GM18498 (cell line): ENCODE measurements around the gene TRDMT1.
"Not testable (repeated sequence)": the region's sequence is repeated elsewhere in the genome, so short reads cannot be mapped to it uniquely, and the experiment has no call there.

ENCODE experiments used
- ATAC-seq: cut with Tn5 transposase; IDR thresholded peaks from one replicate; pipeline ENCODE4 v1.9.1; 2021; ENCODE audit warnings: mild to moderate bottlenecking, moderate library complexity; ENCODE audit not compliant: unreplicated experiment

Gene TRDMT1

DNA sequence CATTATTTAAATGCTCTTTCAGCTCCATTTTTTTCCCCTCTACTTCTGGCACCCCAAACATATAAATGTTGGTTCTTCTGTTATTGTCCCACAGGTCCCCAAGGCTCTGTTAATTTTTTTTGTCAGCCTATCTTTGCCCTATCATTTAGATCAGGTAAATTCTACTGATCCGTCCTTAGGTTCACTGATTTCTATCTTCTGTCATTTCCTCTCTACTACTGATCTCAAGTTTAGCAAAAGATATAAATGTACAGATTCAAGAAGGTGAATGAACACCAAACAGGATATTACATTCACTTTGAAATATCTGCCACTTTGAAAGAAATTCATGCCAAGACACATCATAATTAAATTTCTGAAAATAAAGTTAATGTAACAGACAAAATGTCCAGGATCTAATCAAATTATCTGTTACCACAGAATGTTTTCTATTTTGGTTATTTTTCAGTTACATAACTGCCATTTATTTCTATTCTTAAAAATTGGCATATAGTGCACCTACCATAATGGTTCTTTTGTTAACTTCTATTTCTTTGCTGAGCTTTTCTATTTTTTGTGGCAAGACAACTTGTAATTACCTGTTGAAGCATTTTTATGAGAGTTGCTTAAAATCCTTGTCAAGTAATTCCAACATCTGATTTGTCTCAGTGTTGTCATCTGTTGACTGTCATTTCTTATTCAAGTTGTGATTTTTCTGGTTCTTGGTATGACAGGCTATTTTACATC is 59.8 kb downstream of the TRDMT1 start:
- ATAC-seq = no peak

DNA sequence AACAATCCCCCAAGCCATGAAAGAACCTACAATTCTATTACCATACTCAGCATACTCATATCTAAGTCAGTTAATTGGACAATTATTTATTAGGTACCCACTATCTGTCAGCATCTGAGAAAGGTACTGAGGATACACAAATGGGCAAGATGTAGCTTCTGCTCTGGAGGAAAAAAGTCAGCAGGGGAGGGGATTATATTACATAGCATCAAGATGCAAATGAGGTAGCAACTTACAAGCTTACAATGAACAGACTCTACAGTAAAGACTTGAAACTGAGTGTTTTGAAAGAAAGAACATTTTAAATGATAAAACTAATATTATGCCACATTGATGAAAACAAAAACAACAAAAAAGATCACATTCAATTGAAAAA is 61.1 kb downstream of the TRDMT1 start:
- ATAC-seq = no peak

DNA sequence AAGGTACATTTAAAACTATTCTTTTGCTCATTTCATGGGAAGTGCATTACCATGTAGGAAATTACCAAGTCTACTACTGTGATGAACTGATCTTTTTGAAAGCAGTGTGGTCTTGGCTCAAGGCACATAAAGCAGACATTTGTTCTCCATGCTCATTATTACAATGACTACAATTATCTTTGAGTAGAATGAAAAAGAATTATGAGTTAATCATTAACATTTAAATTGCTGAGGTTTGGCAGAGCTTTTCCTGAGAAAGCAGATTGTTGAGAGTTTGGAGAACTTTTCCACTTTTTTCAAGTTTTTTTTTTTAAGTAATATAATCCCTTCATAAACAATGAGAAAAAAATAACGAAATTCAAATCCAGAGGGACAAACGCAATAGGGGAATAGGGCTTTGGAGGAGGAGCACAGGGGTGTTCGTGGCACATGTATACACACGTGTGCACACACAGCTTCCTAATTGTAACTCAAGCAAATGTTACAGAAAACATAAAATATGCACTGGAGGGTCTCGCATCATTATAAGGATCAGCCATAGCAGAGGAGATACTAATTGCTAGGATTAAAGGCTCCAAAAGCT is 62.9 kb downstream of the TRDMT1 start:
- no peak for ATAC-seq

DNA sequence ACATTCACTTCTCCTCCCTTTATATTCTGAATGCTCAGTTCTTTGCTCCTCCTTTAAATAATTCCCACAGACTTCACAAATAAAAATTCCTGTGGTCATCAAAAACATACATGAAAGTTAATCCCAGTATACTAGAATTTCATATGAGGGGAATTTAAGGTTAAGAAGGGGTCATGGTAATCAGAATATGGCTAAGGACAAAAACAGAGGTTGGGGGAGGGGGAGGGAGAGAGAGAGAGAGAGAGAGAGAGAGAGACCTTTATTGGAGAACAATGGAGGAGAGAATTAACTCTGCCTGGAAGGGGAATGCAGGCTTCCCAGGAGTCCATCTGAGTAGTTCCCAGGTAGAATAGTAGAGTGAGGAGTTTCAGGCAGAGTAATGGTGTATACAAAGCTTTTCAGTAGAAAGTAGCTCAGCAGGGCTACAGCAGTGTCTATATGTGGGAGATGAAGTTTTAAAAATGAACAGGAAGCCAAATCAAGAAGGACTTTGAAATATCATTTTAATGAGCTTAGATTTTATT is 66.7 kb downstream of the TRDMT1 start:
- ATAC-seq = no peak

DNA sequence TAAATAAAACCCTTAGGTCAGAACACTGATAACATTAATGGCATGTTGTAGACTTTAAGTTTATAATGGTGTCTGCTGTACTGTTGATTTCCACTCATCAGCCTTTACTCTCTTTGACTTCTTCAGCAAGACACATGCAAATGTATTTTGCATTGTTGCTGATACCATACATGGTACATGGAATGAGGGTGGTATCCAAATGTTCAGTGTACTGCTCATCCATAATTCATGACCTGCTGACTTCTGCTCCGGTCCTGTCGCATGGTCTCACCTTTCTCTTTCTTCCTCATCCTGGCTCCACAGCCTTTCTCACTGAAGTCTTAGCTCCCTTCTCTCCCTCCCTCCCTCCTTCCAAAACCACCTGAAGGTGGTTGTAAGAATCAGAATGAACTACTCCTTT is 67.2 kb downstream of the TRDMT1 start:
- ATAC-seq = no peak

DNA sequence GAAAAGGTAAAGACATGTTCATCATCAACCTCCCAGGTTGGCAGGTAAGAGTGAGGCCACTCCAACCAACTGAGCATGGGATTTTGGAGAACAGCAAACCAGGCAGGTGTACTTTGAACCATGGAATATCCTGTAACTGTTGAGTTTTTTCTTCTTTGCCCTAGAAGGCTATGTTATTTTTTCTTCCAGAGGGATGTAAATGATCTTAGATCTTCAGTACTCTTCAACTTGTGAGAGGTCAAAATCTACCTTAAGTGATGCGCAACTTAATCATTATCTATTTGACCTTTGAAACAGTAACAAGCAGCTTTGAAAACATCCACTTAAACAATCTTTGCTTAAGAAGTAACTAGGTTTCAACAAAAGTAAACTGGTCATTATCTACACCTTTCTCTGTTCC is 71.7 kb downstream of the TRDMT1 start, which contains the start of gene CUBN:
TSS of gene CUBN (minus strand) at position 71 of the 400 bp plus-strand sequence. CDS start at position 25, 46 bp downstream.
- no peak for ATAC-seq

DNA sequence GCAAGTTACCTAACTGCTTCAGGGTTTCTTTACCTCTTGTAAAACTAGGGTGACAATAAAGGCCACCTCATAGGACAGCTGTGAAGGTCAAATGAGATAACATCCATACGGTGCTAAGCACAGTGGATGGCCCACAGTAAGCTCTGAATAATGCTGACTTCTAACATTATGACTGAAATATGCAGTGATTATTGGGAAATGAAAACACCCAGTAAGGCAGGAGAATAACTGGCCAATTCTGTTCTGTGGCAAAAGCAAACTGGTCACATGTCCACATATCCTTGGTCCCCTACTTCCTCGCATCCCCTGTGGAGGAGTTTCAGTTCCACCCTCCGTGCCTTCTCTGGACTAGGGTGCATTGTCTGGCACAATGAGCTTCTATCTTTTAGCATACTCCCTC is 73.2 kb downstream of the TRDMT1 start:
- no peak for ATAC-seq

DNA sequence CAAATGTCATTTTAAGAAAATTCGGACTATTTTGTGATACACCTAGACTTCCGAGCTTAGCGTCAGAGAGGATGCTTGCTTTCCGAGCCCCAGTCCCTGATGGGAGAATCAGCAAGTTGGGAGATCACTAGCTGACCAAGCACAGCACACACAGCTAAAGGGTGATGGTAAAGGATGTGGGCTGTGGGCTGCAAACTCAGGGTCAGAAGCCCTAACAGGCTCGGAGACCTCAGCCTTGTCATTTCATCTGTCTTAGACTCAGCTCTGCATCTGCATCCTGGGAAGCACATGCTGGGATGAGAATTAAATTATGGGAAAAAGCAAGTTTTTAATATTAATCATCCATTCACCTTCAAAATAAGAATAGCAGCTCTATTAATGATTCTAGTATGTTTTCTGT is 75.1 kb downstream of the TRDMT1 start:
- no peak for ATAC-seq

DNA sequence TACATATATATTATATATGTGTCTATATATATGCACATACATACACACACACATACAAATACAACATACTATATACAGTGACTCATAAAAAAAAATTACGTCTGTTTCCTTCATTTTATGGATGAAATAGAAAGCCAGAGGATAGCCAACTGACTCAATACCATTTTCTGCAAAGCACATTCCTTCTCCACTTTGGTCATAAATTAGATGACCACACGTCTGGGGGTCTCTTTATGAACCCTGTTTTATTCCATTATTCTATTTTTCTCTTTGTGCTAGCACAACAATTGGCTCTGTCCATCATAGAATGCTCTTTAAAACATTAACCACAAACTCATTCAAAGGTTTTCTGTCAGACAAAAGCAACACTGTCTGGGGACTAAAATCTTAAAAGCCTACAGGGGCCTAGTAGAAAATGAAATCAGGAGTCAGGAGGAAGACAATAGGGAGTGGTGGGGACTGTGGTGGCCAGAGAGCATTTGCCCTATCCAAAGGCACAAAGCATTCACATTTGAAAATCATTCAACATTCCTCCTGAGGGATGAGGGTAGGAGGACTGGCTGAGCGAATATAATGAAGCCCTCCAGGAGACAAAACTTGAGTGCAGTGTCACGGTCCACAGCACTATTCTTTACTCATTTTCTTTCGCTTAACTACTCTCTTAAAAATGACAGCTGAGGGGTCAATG is 76.1 kb downstream of the TRDMT1 start:
- ATAC-seq = no peak

DNA sequence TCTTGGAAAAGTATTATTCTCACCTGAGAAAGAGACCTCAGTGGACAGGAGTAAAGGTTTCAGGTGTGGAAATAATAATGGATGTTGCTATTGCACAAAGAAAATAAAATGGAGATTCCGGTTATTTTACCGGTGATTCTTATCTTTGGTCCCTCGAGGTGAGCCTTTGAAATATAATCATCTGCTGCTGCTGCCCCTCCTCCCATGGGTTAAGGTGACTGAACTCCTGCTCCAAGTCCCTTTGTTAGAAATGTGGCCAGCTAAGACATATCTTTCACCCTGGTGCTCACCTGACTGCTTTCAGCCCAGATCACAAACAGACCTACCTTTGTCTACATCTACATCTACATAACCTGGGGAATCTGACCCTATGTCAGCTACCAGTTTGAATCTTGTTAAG is 77.5 kb downstream of the TRDMT1 start:
- ATAC-seq = no peak

DNA sequence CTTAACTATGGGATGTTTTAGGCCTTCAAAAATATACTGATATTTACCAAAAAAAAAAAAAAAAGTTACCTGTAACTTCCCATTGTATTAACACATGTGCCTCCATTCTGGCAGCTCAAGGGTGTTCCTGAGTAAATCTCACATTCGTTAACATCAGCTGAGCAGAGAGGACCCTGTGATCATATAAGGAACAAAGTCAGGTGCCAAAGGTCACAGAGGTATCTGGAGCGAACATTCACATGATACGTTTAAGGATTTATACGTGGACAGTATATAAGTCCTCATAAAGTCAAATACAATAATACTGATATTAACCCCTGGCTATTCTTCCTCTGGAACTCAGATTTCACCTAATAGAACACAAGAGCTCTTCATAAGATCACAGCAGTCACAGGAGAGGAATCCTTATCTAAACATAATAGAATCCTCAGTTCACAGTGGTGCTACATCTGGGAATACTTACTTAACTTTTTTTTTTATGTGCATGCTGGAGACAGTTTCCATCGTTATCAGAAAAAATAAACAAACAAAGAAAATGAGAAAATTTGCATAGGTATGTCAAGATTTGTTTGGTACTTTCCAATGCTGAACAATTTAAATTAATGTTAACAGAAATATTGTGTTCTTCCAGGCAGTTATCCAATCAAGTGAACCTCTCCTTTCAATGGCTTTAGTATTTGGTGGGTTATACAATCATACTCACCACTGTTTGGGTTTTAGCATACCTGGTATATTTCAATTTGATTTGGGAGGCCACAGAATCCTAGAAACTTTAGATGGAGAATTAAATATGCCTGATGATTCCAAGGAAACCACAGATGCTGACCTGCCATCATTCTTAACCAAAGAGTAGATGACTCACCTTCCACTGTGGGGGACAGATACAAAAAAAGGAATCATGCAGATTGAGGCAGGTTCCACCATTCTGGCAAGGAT is 78.5 kb downstream of the TRDMT1 start:
- ATAC-seq = no peak

DNA sequence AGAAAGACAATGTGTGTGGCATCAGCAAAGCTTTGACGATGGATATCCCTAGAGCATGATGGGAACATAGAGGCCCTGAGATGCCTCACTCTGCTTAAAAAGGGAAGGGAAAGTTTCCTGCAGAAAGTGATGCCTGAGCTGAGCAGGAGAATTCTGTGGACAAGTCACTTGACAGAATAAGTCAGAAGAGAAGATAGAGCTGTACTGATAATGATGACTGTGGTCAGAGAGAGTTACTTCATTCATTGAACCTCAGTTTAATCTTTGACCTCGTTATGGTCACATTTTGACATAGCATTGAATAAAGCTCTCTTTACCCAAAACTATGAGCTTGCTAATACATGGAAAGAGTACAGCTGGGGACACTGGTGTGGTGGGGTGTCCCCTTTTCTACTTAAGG is 79.4 kb downstream of the TRDMT1 start:
- no peak for ATAC-seq

DNA sequence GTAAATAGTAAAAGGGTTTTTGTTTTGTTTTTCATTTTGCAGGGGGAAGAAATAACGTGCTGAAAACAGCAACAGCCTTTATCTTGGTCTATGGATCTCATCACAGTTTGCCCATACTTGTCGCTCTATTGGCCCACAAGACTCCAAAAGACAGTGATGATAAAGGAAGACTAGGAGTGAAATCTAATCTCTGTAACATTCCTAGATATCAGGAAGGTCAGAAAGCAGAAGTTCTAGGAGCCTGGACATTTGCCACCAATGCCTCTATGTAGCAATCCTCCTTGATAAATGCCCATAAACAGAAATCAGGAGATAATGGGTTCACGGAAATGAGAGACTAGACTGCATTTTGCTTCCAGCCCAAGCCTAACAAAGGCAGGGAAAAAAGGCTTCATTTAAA is 80.8 kb downstream of the TRDMT1 start:
- no peak for ATAC-seq

DNA sequence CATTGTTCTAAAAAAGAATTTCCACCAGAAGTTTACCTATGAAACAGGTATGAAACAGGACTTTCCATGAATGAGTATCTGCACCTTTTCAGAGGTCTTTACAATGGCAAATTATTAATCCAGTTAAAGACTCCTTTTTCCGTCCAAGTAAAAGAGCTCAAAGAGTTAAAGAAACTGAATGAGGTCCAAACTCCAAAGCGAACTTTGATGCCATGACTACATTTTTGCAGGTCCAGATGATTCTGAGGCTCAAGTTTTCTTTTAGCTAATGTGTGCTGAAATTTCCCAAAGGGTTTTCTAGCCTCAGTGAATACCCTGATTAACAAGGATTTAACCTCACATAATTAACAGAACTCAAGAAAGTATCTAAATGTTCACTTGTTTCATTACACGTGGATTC is 81.6 kb downstream of the TRDMT1 start:
- ATAC-seq = no peak

DNA sequence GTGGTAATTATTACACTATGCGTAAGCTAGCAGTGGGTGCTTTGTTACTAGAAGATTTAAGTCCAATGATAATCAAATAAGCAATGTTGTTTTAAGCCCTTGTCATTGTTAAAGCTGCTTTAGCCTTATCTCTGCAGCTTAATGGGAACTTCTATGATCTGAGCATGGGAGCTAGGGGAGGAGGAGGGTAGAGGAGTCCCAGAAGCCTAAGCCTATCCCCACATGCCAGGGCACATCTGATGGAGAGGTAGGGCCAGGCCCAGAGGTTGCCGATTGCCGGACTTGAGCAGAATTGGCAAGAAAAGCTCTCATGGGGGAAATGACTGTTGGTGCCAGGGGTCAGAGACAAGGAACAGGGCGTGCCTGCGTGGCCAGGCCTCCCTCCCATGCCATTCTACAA is 85.3 kb downstream of the TRDMT1 start:
- no peak for ATAC-seq

DNA sequence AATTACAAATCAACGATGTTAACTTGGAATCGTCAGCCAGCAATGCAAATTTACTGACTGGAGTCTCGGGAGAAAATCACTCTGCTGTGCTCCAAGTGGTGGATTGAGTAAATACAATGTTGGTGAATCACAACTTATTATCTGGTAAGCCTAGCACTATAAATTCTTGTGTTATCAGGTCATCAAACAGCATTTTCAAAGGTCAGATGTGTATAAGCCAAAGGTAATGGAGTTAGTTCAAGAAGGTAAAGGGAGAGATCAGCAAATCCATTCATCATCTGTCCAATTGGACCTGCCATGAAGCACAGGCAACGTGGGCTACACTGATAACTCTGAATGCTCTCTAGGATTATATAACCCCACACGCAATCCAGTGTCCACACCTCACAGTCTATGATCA is 85.8 kb downstream of the TRDMT1 start:
- ATAC-seq = no peak

DNA sequence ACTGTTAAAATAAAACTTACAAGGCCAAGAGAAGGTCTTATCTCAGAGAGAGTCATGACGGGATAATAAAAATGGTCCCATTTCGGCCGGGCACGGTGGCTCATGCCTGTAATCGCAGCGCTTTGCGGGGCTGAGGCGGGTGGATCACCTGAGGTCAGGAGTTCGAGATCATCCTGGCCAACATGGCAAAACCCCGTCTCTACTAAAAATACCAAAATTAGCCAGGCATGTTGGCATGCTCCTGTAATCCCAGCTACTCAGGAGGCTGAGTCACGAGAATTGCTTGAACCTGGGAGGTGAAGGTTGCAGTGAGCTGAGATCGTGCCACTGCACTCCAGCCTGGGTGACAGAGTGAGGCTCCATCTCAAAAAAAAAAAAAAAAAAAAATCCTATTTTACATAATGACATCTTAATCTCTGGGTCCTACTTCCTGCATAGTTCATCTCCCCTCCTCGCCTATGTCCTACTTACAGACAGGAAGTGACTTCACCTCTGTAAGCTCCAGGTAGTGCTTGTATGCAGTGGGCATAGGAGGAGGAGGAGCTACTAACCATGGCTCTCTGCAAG is 86.5 kb downstream of the TRDMT1 start:
- ATAC-seq = not testable (repeated sequence)

DNA sequence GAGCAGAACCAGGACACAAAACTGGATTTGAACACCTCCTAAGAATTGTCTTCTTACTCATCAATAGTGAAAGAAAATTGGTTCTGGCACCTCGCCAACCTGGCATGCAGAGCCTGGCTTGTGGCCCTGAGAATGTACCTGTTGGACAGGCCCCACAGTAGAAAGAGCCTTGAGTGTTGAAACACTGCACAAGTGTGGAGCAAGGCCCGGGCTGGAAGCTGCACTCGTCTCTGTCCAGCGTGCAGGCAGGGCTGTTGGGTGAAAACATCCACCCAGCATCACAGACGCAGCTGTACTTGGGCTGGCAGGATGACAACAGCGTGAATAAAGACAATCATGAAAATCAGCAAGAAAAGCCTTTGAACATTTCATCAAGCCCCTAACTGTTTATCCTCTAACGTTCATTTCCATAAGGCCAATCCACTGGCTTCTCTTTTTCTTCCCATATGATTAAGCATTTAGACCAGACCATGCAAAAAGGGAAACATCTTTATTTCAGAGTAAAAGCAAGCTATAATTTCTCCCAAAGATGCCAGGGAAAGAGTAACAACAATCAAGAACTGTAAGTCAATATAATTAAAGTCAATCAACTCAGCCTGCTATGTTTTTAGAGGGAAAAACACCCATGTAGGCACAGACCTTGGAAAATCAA is 87.5 kb downstream of the TRDMT1 start:
- ATAC-seq = no peak

DNA sequence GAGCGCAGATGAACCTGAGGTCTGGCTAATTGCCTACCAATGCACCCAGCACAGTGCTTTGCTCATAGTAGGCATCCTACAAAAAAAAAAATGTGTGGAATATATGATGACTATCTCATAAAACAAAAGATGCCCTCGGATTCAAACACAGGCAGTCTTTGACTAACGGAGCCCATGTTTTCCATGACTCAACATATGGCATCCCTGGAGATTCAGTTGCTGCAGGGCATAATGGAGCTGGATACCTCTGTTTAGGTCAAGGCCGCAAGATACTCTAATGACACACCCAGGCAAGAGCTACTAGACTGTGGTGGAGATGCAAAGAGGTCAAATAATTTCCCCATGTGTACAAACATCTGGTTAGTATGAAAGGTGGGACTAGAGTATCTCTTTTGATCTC is 88.1 kb downstream of the TRDMT1 start:
- no peak for ATAC-seq

DNA sequence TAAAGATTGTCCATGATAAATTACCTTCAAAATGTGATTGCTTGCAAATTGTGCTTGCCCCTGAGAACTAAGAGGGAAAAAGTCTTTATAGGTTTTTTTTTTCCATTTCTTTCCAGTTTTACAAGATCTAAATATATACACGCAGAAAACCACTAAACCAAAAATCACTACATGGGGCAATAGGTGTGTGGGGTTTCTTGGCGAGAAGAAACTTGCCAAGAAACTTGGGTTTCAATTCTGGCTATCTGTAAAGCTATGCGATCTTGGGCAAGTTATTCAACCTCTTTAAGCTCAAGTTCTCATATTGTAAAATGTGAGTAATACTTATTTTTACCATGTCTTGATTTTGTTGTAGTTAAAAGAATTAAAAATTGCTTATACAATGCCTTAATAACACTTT is 88.9 kb downstream of the TRDMT1 start:
- no peak for ATAC-seq
